ENCODE results near the gene NRIP1.
"Not testable (repeated sequence)": the region's sequence is repeated elsewhere in the genome, so short reads cannot be mapped to it uniquely, and the experiment has no call there.

Gene NRIP1

DNA sequence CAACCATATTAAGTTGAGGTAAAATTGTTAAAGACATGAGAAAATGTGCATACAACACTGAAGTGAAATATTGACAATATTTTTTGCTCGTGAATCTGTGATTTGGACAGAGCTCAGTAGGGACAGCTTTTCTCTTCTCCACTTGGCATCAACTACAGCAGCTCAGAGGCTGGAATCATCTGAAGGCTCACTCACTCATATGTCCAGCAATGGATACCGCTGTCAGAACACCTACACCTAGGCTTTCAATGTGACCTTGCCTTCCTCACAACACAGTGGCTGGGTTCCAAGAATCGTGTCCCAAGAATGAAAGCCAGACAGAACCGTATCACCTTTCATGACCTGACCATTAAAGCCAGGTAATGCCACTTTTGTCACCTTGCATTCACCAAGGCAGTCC is 115.2 kb downstream of the NRIP1 start:
- TF ChIP-seq CTCF (IDR thresholded peaks at IDR 0.05; ENCODE audit: control insufficient read depth, extremely low read depth, insufficient read depth): no peak
- DNase-seq (ENCODE audit: low read depth): no peak
- H3K4me3 ChIP-seq (ENCODE audit: low read depth, low read length): no peak overlapping the region

- H3K4me3 ChIP-seq (ENCODE audit: low read depth, low read length): no peak overlapping the region
- DNase-seq (ENCODE audit: low read depth): no peak
- no peak for TF ChIP-seq CTCF (IDR thresholded peaks at IDR 0.05; ENCODE audit: control insufficient read depth, extremely low read depth, insufficient read depth)
Observed at GRCh38 chr21:14947613-14948160, 117.1 kb downstream of the NRIP1 start.

DNA sequence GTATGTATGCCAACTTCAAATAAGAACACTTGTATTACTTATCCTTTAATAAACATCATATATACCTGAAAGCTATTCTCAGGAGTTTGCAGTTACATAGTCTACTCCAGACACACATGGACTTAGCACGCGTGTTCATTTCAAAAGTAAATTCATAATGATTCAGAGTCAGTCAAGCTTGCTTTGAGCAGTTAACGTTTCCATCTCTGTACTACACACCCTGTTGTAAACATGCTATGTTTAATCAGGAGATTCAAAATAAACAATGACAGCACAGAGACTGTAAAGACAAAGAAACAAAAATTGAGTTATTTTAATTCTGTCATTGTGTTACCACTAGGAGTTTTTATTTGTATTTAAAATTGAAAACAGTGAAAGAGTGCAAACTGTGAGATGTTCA is 119.6 kb downstream of the NRIP1 start:
- no peak for DNase-seq (ENCODE audit: low read depth)
- H3K4me3 ChIP-seq (ENCODE audit: low read depth, low read length): no peak overlapping the region
- TF ChIP-seq CTCF (IDR thresholded peaks at IDR 0.05; ENCODE audit: control insufficient read depth, extremely low read depth, insufficient read depth): no peak

DNA sequence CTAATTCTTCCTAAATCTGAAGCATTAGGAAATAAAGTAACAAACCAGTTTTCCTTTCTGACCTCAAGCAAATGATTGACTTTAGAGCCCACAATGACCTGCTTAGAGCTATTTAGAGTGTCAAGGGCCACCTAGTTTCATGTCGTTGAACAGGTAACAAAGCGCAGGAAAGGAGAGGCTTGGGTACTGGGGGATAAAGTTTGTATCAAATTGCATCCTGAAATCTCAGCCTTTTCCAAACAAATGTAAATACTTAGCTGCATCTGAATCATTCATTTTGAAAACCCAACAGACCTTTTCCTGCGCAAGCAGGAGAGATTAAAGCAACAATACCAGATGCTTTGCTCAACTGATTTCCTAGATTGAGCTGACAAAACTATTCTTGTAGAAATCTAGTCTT is 121.2 kb downstream of the NRIP1 start:
- DNase-seq (ENCODE audit: low read depth): no peak
- TF ChIP-seq CTCF (IDR thresholded peaks at IDR 0.05; ENCODE audit: control insufficient read depth, extremely low read depth, insufficient read depth): no peak
- H3K4me3 ChIP-seq (ENCODE audit: low read depth, low read length): no peak overlapping the region

DNA sequence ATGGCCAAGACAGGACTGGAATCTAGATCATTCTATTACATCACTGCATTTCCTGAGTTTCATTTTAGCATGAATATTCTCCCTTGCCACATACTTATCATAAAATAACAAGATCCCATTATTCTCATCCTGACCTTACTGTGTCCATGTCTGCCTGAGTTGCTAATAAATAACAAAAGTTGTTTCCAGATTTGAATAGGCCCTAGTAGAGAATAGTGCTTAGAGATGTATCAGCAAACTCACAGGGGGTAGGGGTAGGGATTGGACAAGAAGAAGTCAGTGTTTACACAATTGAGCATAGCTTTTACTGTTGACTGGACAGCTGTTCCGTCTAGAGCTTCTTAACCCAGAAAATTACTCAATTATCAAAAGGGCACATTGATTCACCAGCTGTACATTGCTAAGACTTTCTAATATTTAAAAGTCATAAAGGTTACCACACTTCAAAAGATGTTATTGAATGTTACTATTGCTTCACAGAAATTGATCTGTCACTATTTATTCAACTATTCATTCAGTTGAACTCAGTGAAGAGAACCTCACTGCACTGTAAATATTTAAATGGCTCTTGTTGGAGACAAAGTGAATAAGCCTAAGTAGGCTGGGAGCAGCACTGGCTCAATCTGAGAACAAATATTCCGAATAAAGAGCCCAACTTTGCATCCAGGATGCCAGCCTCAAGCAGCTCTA is 121.9 kb downstream of the NRIP1 start:
- no peak for DNase-seq (ENCODE audit: low read depth)
- TF ChIP-seq CTCF (IDR thresholded peaks at IDR 0.05; ENCODE audit: control insufficient read depth, extremely low read depth, insufficient read depth): no peak
- H3K4me3 ChIP-seq (ENCODE audit: low read depth, low read length): no peak overlapping the region

DNA sequence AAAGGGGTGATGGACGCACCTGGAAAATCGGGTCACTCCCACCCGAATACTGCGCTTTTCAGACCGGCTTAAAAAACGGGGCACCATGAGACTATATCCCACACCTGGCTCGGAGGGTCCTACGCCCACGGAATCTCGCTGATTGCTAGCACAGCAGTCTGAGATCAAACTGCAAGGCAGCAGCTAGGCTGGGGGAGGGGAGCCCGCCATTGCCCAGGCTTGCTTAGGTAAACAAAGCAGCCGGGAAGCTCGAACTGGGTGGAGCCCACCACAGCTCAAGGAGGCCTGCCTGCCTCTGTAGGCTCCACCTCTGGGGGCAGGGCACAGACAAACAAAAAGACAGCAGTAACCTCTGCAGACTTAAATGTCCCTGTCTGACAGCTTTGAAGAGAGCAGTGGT is 137.5 kb downstream of the NRIP1 start:
- not testable (repeated sequence) for H3K4me3 ChIP-seq (ENCODE audit: low read depth, low read length); DNase-seq (ENCODE audit: low read depth)

GRCh38 chr21:14926186-14926585 is 138.6 kb downstream of the NRIP1 start:
- DNase-seq (ENCODE audit: low read depth): no peak
- no peak overlapping the region for H3K4me3 ChIP-seq (ENCODE audit: low read depth, low read length)
- no peak for TF ChIP-seq CTCF (IDR thresholded peaks at IDR 0.05; ENCODE audit: control insufficient read depth, extremely low read depth, insufficient read depth)

Data from LNCaP clone FGC (cell line).